ENCODE data around the gene GLOD4.
"Not testable (repeated sequence)": the region's sequence is repeated elsewhere in the genome, so short reads cannot be mapped to it uniquely, and the experiment has no call there.

Gene GLOD4

GRCh38 chr17:801660-802059, 19.6 kb upstream of the GLOD4 start:
- DNase-seq = no peak

- DNase-seq = no peak
Observed at GRCh38 chr17:800446-801242, 18.6 kb upstream of the GLOD4 start.

GRCh38 chr17:799261-799660, 17.2 kb upstream of the GLOD4 start:
- DNase-seq = no peak

GRCh38 chr17:798246-798645, 16.2 kb upstream of the GLOD4 start:
- DNase-seq = peak in 1 of 3 experiments; percentile 41

- DNase-seq = no peak
Observed at GRCh38 chr17:797236-797840, 15.3 kb upstream of the GLOD4 start.

GRCh38 chr17:796609-797008, 14.5 kb upstream of the GLOD4 start:
- DNase-seq = no peak

- DNase-seq = no peak
Observed at GRCh38 chr17:795721-796120, 13.6 kb upstream of the GLOD4 start.

GRCh38 chr17:795276-795675, 13.2 kb upstream of the GLOD4 start:
- DNase-seq = no peak

- DNase-seq = peak; percentile 43 to 67 (median 49)
Observed at GRCh38 chr17:794876-795275, 12.8 kb upstream of the GLOD4 start.

GRCh38 chr17:792277-792676, 10.2 kb upstream of the GLOD4 start:
- DNase-seq = no peak

- no peak for DNase-seq
Observed at GRCh38 chr17:791829-792228, 9.7 kb upstream of the GLOD4 start.

GRCh38 chr17:790874-791247, 8.8 kb upstream of the GLOD4 start:
- DNase-seq = not testable (repeated sequence)

- not testable (repeated sequence) for DNase-seq
Observed at GRCh38 chr17:789931-790873, 8.1 kb upstream of the GLOD4 start.

GRCh38 chr17:789160-789840, 7.2 kb upstream of the GLOD4 start:
- DNase-seq = no peak

- no peak for DNase-seq
Observed at GRCh38 chr17:788551-788950, 6.5 kb upstream of the GLOD4 start.

- DNase-seq = no peak
Observed at GRCh38 chr17:787641-788221, 5.7 kb upstream of the GLOD4 start.

GRCh38 chr17:785901-786300, 3.8 kb upstream of the GLOD4 start:
- DNase-seq = not testable (repeated sequence)

GRCh38 chr17:784143-784542, 2.1 kb upstream of the GLOD4 start:
- no peak for DNase-seq

- DNase-seq = no peak
Observed at GRCh38 chr17:778096-778495, 4.0 kb downstream of the GLOD4 start.

- DNase-seq = no peak
Observed at GRCh38 chr17:774313-774584, 7.8 kb downstream of the GLOD4 start.

- DNase-seq = peak in 1 of 3 experiments; percentile 28
Observed at GRCh38 chr17:773467-774312, 8.4 kb downstream of the GLOD4 start.

- DNase-seq = no peak
Observed at GRCh38 chr17:773016-773415, 9.1 kb downstream of the GLOD4 start.
